ENCODE measurements around the gene PDK4. TPM values are rescaled to one million over a fixed set of nuclear protein-coding genes. Genes with fewer than 3 reads are reported as not detected.

Gene PDK4
- total RNA-seq, 2 experiments from 2014 or later: not detected

DNA sequence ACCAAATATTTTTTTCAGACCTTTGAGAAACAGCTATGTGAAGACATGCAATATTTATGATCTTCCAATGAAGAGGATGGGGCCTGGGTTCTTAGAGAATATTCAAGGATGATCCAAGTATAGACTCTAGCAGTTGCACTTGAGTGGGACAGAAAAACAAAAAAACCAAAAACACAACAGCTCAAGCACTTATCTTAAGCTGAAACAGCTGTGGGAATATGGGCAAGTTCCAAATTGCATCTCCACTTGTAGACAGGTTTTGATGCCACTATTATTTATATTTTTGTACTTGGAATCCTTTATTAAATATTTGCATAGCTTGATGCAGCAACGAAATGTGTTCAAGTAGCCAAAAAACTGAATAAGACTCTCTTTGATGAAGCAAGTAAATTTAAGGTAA, 2.2 kb upstream of the PDK4 start:
- H3K36me3 Mint-ChIP-seq (ENCODE audit: low read depth): no peaks in the 10 kb centered on the region
- ChIA-PET POLR2A (interaction anchor here (0.6 kb wide), 1 partner anchor 11 kb away, joined by 4 read pairs; no protein-coding TSS in a partner anchor), CTCF (interaction anchor here (1.2 kb wide), 1 partner anchor 11 kb away, joined by 3 read pairs; no protein-coding TSS in a partner anchor)
- H3K27ac Mint-ChIP-seq: no peak overlapping the region
- peaks cover 4% of the 10 kb centered on the region for H3K9me3 Mint-ChIP-seq
- TF ChIP-seq, protein P1, sequence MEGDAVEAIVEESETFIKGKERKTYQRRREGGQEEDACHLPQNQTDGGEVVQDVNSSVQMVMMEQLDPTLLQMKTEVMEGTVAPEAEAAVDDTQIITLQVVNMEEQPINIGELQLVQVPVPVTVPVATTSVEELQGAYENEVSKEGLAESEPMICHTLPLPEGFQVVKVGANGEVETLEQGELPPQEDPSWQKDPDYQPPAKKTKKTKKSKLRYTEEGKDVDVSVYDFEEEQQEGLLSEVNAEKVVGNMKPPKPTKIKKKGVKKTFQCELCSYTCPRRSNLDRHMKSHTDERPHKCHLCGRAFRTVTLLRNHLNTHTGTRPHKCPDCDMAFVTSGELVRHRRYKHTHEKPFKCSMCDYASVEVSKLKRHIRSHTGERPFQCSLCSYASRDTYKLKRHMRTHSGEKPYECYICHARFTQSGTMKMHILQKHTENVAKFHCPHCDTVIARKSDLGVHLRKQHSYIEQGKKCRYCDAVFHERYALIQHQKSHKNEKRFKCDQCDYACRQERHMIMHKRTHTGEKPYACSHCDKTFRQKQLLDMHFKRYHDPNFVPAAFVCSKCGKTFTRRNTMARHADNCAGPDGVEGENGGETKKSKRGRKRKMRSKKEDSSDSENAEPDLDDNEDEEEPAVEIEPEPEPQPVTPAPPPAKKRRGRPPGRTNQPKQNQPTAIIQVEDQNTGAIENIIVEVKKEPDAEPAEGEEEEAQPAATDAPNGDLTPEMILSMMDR (IDR thresholded peaks at IDR 0.05): no peak
- H3K4me1 Mint-ChIP-seq (ENCODE audit: low read depth): peaks cover 4% of the 10 kb centered on the region
- no peak overlapping the region for H3K27ac ChIP-seq (ENCODE audit: low read depth in 1 of 2, low read length in 2 of 2)
- no peak overlapping the region for H3K4me3 ChIP-seq (ENCODE audit: low read length)
- no peak overlapping the region for H3K4me3 Mint-ChIP-seq
- H3K4me1 ChIP-seq (ENCODE audit: insufficient read depth, low read length): no peaks in the 10 kb centered on the region
- intact Hi-C loops (cut with DNase I, micrococcal nuclease): no loop called here
- no peaks in the 10 kb centered on the region for H3K36me3 ChIP-seq (ENCODE audit: insufficient read depth, low read length)
- DNase-seq: no peak
- peaks cover 5 to 19% of the 10 kb centered on the region in 2 experiments for H3K27me3 ChIP-seq (ENCODE audit: control insufficient read depth in 1 of 2, insufficient read depth in 2 of 2, low read length in 2 of 2)
- peaks cover 26% of the 10 kb centered on the region for H3K27me3 Mint-ChIP-seq
- no peak for ATAC-seq (ENCODE audit: poor library complexity)
- peaks cover 0 to 16% of the 10 kb centered on the region in 2 experiments for H3K9me3 ChIP-seq (ENCODE audit: control insufficient read depth in 1 of 2, insufficient read depth in 1 of 2, low read length in 2 of 2)

DNA sequence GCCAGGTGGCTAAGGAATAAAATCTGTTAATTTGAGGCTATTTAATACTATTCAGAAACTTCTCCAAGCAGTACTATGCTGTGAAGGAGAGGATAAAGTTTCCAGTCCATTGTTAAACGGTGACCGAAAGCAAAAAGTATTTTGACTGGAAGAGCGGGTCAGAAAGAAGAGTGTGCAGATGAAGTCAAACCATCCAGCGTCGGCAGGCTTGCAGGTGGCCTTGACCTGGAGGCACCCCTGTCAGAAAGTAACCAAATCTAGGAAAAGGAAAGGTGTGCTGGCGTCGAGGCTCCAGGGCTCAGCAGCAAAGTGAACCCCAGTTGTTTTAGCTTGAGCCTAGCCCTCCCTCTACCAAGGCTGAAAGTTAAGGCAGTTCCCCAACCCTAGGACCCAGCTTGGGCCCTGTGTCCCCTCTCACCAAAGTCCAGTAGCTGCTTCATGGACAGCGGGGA, 544 bp downstream of the PDK4 start:
- Histone ChIP-seq H3K4me3 (ENCODE audit: low read length) (peak overlapping the region; percentile 29), H3K27me3 (ENCODE audit: control insufficient read depth in 1 of 2, insufficient read depth in 2 of 2, low read length in 2 of 2) (peaks cover 5 to 19% of the 10 kb centered on the region in 2 experiments), H3K9me3 (ENCODE audit: control insufficient read depth in 1 of 2, insufficient read depth in 1 of 2, low read length in 2 of 2) (peaks cover 0 to 16% of the 10 kb centered on the region in 2 experiments), H3K4me1 (ENCODE audit: insufficient read depth, low read length) (no peaks in the 10 kb centered on the region), H3K27ac (ENCODE audit: low read depth in 1 of 2, low read length in 2 of 2) (no peak overlapping the region), H3K36me3 (ENCODE audit: insufficient read depth, low read length) (no peaks in the 10 kb centered on the region)
- DNase-seq (no peak), ATAC-seq (ENCODE audit: poor library complexity) (no peak)
- H3K27ac Mint-ChIP-seq: no peak overlapping the region
- H3K27me3 Mint-ChIP-seq: peaks cover 26% of the 10 kb centered on the region
- H3K36me3 Mint-ChIP-seq (ENCODE audit: low read depth): no peaks in the 10 kb centered on the region
- no peak overlapping the region for H3K4me3 Mint-ChIP-seq
- H3K4me1 Mint-ChIP-seq (ENCODE audit: low read depth): peaks cover 4% of the 10 kb centered on the region
- ChIA-PET CTCF (no interaction called here), POLR2A (no interaction called here)
- no peaks in the 10 kb centered on the region for H3K9me3 Mint-ChIP-seq
- TF ChIP-seq, protein P1 (IDR thresholded peaks at IDR 0.05): no peak
- intact Hi-C loops (cut with DNase I, micrococcal nuclease): no loop called here

DNA sequence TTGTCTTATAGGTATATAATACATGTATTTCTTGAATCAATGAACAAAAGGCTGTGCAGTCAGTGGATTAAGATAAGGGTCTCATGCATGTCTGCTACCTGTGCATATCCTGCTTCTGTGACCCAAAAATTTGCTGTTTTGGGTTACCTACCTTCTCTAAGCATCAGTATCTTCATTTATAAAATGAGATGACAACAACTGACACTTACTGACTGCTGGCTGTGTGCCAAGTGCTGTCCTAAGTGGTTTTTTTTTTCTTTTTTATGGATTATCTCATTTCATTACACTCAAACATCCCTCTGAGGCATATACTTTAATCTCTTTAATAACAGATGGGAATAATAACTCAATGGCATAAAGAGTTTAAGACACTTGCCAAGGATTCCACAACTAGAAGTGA, 2.1 kb downstream of the PDK4 start:
- H3K27ac Mint-ChIP-seq: no peak overlapping the region
- Histone ChIP-seq H3K27me3 (ENCODE audit: control insufficient read depth in 1 of 2, insufficient read depth in 2 of 2, low read length in 2 of 2) (peaks cover 5 to 19% of the 10 kb centered on the region in 2 experiments), H3K27ac (ENCODE audit: low read depth in 1 of 2, low read length in 2 of 2) (no peak overlapping the region), H3K4me3 (ENCODE audit: low read length) (no peak overlapping the region), H3K9me3 (ENCODE audit: control insufficient read depth in 1 of 2, insufficient read depth in 1 of 2, low read length in 2 of 2) (peaks cover 0 to 16% of the 10 kb centered on the region in 2 experiments), H3K4me1 (ENCODE audit: insufficient read depth, low read length) (no peaks in the 10 kb centered on the region), H3K36me3 (ENCODE audit: insufficient read depth, low read length) (no peaks in the 10 kb centered on the region)
- TF ChIP-seq, protein P1 (IDR thresholded peaks at IDR 0.05): no peak
- intact Hi-C loops (cut with DNase I, micrococcal nuclease): no loop called here
- POLR2A ChIA-PET: no interaction called here
- CTCF ChIA-PET: no interaction called here
- no peaks in the 10 kb centered on the region for H3K36me3 Mint-ChIP-seq (ENCODE audit: low read depth)
- H3K4me1 Mint-ChIP-seq (ENCODE audit: low read depth): peaks cover 4% of the 10 kb centered on the region
- no peaks in the 10 kb centered on the region for H3K9me3 Mint-ChIP-seq
- DNase-seq: no peak
- no peak for ATAC-seq (ENCODE audit: poor library complexity)
- H3K27me3 Mint-ChIP-seq: peaks cover 26% of the 10 kb centered on the region
- H3K4me3 Mint-ChIP-seq: no peak overlapping the region
